Fibroblast of lung (primary cell): ENCODE measurements around the gene TMEM220.

Experiments
- EZH2 ChIP-seq: IDR thresholded peaks from 2 replicates; pipeline ENCODE4 v1.5.1; 2012; ENCODE audit warnings: low read length, control low read depth, mild to moderate bottlenecking; ENCODE audit errors: missing control alignments
- TF ChIP-seq, protein P1 (sequence below), 2 donors: IDR thresholded peaks in 1 of 2; conservative IDR thresholded peaks in 1 of 2; 1 replicate in 1 of 2; 2 replicates in 1 of 2; pipeline ENCODE4 v1.5.1; 2011 to 2012; ENCODE audit warnings: low read length in 2 of 2, control low read depth in 1 of 2, inconsistent platforms in 1 of 2, low read depth in 1 of 2, mild to moderate bottlenecking in 1 of 2

DNA sequence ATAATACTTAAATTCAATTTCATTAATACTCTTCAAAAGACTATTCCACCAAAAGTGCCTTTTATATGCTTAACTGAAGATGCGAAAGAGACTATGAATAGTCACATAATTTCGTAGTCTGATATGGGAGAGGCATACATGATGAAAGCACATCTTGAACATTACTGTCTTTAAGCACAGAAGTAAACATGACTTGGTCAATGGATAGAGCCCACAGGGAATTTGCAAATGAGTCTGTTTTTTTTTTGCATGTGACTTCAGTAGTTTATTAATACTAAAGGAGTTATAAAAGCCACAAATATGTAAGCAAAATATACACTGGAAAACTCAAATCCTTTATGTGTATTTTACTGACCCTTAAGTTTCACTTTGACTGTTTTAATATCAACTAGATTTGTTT is 16.5 kb downstream of the TMEM220 start:
- TF ChIP-seq, protein P1, sequence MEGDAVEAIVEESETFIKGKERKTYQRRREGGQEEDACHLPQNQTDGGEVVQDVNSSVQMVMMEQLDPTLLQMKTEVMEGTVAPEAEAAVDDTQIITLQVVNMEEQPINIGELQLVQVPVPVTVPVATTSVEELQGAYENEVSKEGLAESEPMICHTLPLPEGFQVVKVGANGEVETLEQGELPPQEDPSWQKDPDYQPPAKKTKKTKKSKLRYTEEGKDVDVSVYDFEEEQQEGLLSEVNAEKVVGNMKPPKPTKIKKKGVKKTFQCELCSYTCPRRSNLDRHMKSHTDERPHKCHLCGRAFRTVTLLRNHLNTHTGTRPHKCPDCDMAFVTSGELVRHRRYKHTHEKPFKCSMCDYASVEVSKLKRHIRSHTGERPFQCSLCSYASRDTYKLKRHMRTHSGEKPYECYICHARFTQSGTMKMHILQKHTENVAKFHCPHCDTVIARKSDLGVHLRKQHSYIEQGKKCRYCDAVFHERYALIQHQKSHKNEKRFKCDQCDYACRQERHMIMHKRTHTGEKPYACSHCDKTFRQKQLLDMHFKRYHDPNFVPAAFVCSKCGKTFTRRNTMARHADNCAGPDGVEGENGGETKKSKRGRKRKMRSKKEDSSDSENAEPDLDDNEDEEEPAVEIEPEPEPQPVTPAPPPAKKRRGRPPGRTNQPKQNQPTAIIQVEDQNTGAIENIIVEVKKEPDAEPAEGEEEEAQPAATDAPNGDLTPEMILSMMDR (conservative IDR thresholded peaks at IDR 0.05 in 1 of 2, IDR thresholded peaks at IDR 0.05 in 1 of 2; ENCODE audit: low read depth in 1 of 2, low read length in 2 of 2), result no peak
- no peak for TF ChIP-seq EZH2
